Measurements from ENCODE around the gene SPOPL. TPM values are rescaled to one million over a fixed set of nuclear protein-coding genes. Genes with fewer than 3 reads are reported as not detected.

SPOPL gene
- total and polyA plus RNA-seq, 12 donors, result 2.2 to 19.9 (median 13.9) TPM

- Histone ChIP-seq H3K9me3 (no peaks in the 10 kb centered on the region), H3K36me3 (peaks cover 0 to 90% (median 17%) of the 10 kb centered on the region in 9 donors), H3K27me3 (no peaks in the 10 kb centered on the region), H3K27ac (no peak overlapping the region), H3K4me3 (no peak overlapping the region), H3K4me1 (no peaks in the 10 kb centered on the region)
- no peak for ATAC-seq
- TF ChIP-seq CTCF (IDR thresholded peaks at IDR 0.05), result no peak
- intact Hi-C loops (cut with DNase I), result no loop called here
- no peak for DNase-seq
These were observed 63.6 kb downstream of the SPOPL start for GRCh38 chr2:138565230-138565598.

GRCh38 chr2:138572318-138572717 is 70.7 kb downstream of the SPOPL start:
- peaks cover 0 to 65% (median 19%) of the 10 kb centered on the region in 9 donors for H3K36me3 ChIP-seq
- H3K27ac ChIP-seq, result no peak overlapping the region
- H3K9me3 ChIP-seq, result peaks cover 0 to 7% (median 0%) of the 10 kb centered on the region in 11 donors
- WGBS, 2 donors, result 88% methylated on average over 2 of the region's 2 CpGs
- DNase-seq (no peak), ATAC-seq (no peak)
- intact Hi-C loops (cut with DNase I), result loop anchor here in 1 of 10 donors (2.0 kb wide), 1 partner anchor 72 kb away; the partner anchor contains the start of gene SPOPL
- H3K4me1 ChIP-seq, result peaks cover 0 to 8% (median 0%) of the 10 kb centered on the region in 9 donors
- no peak for TF ChIP-seq CTCF (IDR thresholded peaks at IDR 0.05)
- H3K4me3 ChIP-seq, result no peak overlapping the region
- no peaks in the 10 kb centered on the region for H3K27me3 ChIP-seq

- Histone ChIP-seq H3K4me3 (no peak overlapping the region), H3K27ac (no peak overlapping the region), H3K36me3 (peaks cover 0 to 61% (median 19%) of the 10 kb centered on the region in 9 donors), H3K4me1 (peaks cover 0 to 3% (median 0%) of the 10 kb centered on the region in 9 donors), H3K27me3 (no peaks in the 10 kb centered on the region), H3K9me3 (peaks cover 0 to 28% (median 4%) of the 10 kb centered on the region in 11 donors)
- WGBS, 2 donors, result 89 to 92% methylated on average over 2 of the region's 2 CpGs
- DNase-seq (no peak), ATAC-seq (no peak)
- intact Hi-C loops (cut with DNase I), result no loop called here
- no peak for TF ChIP-seq CTCF (IDR thresholded peaks at IDR 0.05)
These were observed 75.5 kb downstream of the SPOPL start for GRCh38 chr2:138577066-138577465.

GRCh38 chr2:138579556-138579955 is 78.0 kb downstream of the SPOPL start:
- no peak for TF ChIP-seq CTCF (IDR thresholded peaks at IDR 0.05)
- peaks cover 0 to 51% (median 16%) of the 10 kb centered on the region in 9 donors for H3K36me3 ChIP-seq
- peaks cover 0 to 28% (median 4%) of the 10 kb centered on the region in 11 donors for H3K9me3 ChIP-seq
- no peaks in the 10 kb centered on the region for H3K27me3 ChIP-seq
- DNase-seq (no peak), ATAC-seq (no peak)
- H3K27ac ChIP-seq, result no peak overlapping the region
- intact Hi-C loops (cut with DNase I), result no loop called here
- H3K4me3 ChIP-seq, result no peak overlapping the region
- peaks cover 0 to 5% (median 0%) of the 10 kb centered on the region in 9 donors for H3K4me1 ChIP-seq
- WGBS, 2 donors, result 97% methylated on average over 3 of the region's 3 CpGs
